ENCODE results near the gene SPARCL1. TPM values are rescaled to one million over a fixed set of nuclear protein-coding genes. Genes with fewer than 3 reads are reported as not detected.

SPARCL1 gene
- total and polyA plus RNA-seq, 10 donors = 27.2 to 318 (median 84.7) TPM

DNA sequence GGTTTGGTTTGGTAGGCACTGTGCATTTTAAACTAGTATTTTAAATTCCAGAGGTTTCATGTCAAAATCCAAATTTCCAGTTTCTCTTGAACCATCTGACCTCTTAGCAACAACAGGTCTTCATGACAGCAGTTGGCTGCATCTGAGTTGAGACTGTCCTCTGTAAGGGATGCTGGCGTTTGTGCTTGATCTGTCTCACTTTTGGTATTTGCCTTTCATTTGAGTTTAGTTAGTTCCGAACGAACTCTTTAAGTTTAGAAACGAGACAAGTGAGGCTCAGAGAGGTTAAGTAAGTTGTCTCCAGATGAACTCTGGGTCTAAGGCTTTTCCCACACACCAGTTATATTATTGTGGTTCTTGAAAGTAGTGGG is 29.1 kb downstream of the SPARCL1 start:
- intact Hi-C loops (cut with DNase I; ENCODE audit: low total_unique reads) = no loop called here
- Histone ChIP-seq H3K9me3 (no peaks in the 10 kb centered on the region), H3K4me1 (peaks cover 0 to 25% (median 9%) of the 10 kb centered on the region in 6 donors), H3K4me3 (no peak overlapping the region), H3K36me3 (no peaks in the 10 kb centered on the region), H3K27me3 (replicated peaks in 1 of 7) (no peaks in the 10 kb centered on the region), H3K27ac (no peak overlapping the region)
- no peak for DNase-seq
- WGBS, 5 donors = 55 to 70% (median 59%) methylated on average over 4 of the region's 4 CpGs
- TF ChIP-seq, protein P1, sequence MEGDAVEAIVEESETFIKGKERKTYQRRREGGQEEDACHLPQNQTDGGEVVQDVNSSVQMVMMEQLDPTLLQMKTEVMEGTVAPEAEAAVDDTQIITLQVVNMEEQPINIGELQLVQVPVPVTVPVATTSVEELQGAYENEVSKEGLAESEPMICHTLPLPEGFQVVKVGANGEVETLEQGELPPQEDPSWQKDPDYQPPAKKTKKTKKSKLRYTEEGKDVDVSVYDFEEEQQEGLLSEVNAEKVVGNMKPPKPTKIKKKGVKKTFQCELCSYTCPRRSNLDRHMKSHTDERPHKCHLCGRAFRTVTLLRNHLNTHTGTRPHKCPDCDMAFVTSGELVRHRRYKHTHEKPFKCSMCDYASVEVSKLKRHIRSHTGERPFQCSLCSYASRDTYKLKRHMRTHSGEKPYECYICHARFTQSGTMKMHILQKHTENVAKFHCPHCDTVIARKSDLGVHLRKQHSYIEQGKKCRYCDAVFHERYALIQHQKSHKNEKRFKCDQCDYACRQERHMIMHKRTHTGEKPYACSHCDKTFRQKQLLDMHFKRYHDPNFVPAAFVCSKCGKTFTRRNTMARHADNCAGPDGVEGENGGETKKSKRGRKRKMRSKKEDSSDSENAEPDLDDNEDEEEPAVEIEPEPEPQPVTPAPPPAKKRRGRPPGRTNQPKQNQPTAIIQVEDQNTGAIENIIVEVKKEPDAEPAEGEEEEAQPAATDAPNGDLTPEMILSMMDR (IDR thresholded peaks at IDR 0.05 in 8 of 11, conservative IDR thresholded peaks at IDR 0.05 in 3 of 11) = no peak
- TF ChIP-seq POLR2A (IDR thresholded peaks at IDR 0.05) (no peak), POLR2AphosphoS5 (IDR thresholded peaks at IDR 0.05) (no peak)

DNA sequence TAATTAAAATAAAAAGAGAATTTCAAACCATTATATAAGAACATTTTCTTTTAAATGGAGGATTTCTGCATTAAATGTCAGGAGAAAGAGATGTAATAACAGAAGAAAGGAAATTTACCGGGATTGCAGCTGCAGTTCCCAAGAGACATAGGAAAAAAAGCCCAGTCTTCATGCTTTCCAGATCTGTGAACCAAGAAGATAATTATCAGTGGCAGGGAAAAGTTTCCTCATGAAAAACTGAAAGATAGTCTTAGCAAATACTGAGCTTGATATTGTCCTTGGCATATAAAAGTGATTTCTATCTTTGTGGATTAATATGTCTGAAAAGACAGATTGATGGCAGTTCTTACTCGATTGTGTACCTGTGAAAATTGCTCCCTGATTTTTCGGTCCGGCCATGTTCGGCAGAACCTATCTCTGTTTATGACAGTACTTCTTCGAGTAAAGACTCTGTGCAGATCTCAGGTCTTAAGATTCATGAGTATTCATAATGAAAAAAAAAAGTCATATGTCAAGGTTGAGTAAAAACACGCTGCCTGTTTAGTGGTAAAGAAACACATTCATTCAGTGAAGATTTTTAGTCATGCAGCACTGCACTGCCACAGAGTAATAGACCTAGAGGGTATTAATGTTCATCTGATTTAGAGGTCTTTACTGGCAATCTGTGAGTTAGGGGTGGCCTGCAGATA is 29.6 kb downstream of the SPARCL1 start:
- Histone ChIP-seq H3K4me3 (no peak overlapping the region), H3K9me3 (no peaks in the 10 kb centered on the region), H3K4me1 (peaks cover 0 to 25% (median 9%) of the 10 kb centered on the region in 6 donors), H3K27me3 (replicated peaks in 1 of 7) (no peaks in the 10 kb centered on the region), H3K27ac (no peak overlapping the region), H3K36me3 (no peaks in the 10 kb centered on the region)
- WGBS, 5 donors = 66 to 84% (median 79%) methylated on average over 7 of the region's 7 CpGs
- no peak for TF ChIP-seq POLR2A (IDR thresholded peaks at IDR 0.05)
- TF ChIP-seq POLR2AphosphoS5 (IDR thresholded peaks at IDR 0.05) = no peak
- TF ChIP-seq, protein P1 (IDR thresholded peaks at IDR 0.05 in 8 of 11, conservative IDR thresholded peaks at IDR 0.05 in 3 of 11) = no peak
- intact Hi-C loops (cut with DNase I; ENCODE audit: low total_unique reads) = no loop called here
- no peak for DNase-seq

GRCh38 chr4:87498446-87498900 is 30.7 kb downstream of the SPARCL1 start:
- H3K4me1 ChIP-seq = peaks cover 0 to 25% (median 9%) of the 10 kb centered on the region in 6 donors
- no peak for DNase-seq
- TF ChIP-seq POLR2A (IDR thresholded peaks at IDR 0.05) (no peak), POLR2AphosphoS5 (IDR thresholded peaks at IDR 0.05) (no peak)
- TF ChIP-seq, protein P1 (IDR thresholded peaks at IDR 0.05 in 8 of 11, conservative IDR thresholded peaks at IDR 0.05 in 3 of 11) = no peak
- no peaks in the 10 kb centered on the region for H3K9me3 ChIP-seq
- H3K4me3 ChIP-seq = no peak overlapping the region
- H3K36me3 ChIP-seq = peaks cover 0 to 2% (median 0%) of the 10 kb centered on the region in 6 donors
- WGBS, 5 donors = 31 to 44% (median 33%) methylated on average over 5 of the region's 5 CpGs
- no peaks in the 10 kb centered on the region for H3K27me3 ChIP-seq (replicated peaks in 1 of 7)
- intact Hi-C loops (cut with DNase I; ENCODE audit: low total_unique reads) = no loop called here
- peak overlapping the region in 5 of 8 donors; percentile 9 to 57 (median 28) for H3K27ac ChIP-seq

GRCh38 chr4:87497578-87497977 is 31.6 kb downstream of the SPARCL1 start:
- H3K27me3 ChIP-seq (replicated peaks in 1 of 7) = no peaks in the 10 kb centered on the region
- H3K4me1 ChIP-seq = peaks cover 0 to 22% (median 8%) of the 10 kb centered on the region in 6 donors
- H3K36me3 ChIP-seq = peaks cover 0 to 3% (median 0%) of the 10 kb centered on the region in 6 donors
- no peak for DNase-seq
- TF ChIP-seq POLR2A (IDR thresholded peaks at IDR 0.05) = no peak
- TF ChIP-seq, protein P1 (IDR thresholded peaks at IDR 0.05 in 8 of 11, conservative IDR thresholded peaks at IDR 0.05 in 3 of 11) = no peak
- TF ChIP-seq POLR2AphosphoS5 (IDR thresholded peaks at IDR 0.05) = no peak
- intact Hi-C loops (cut with DNase I; ENCODE audit: low total_unique reads) = no loop called here
- H3K9me3 ChIP-seq = no peaks in the 10 kb centered on the region
- H3K4me3 ChIP-seq = no peak overlapping the region
- H3K27ac ChIP-seq = peak overlapping the region in 6 of 8 donors; percentile 0 to 57 (median 18)
- 79 to 93% (median 86%) methylated on average over 3 of the region's 3 CpGs for WGBS, 5 donors

Measured in spleen (tissue), 11 donors.